ELF-1 (cell line): Measurements from ENCODE around the gene BMP6.

Experiments used
- DNase-seq: peaks from one replicate; pipeline ENCODE4 v3.0.0-alpha.2; 2016; ENCODE audit warnings: low read depth, low spot score

The BMP6 gene

DNA sequence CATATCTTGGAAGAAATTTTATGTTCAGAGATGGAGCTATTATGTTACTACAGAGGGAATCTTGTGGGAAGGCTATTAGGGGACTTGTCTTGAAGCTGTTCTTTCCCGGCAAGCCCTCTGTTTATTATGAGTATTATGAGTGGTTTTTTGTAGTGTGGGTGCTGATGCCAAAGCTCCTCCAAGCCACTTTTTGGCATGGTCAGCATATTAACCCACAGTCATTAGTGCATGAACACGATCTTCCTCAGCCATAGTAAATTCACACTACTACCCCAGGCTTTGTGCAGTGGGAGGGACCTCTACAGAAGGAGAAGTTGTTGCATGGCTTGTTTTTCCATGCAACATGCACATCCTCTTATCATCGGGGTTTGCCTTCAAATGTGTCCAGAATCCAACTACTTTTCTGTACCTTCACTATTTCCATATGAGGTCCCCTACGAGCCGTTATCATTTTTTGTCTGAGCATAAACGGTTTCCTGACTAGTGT, 6.5 kb upstream of the BMP6 start:
- DNase-seq, result no peak

DNA sequence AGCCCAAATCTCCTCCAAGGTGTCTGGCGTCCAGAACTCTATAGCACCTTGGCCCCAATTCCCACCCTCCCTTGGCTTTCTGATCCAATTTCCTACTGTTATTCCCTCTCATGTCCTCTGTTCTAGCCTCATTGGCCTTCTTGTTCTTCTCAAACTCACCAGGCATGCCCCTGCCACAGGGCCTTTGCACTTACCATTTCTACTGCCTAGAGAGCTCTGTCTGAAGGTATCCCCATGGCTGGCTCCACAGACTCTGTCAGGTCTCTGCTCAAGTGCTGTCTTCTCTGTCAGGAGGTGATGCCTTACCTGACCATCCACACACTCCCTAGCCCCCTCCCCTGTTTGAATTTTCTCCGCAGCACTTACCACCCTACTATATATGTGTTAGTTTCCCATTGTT, 5.6 kb upstream of the BMP6 start:
- DNase-seq, result no peak

DNA sequence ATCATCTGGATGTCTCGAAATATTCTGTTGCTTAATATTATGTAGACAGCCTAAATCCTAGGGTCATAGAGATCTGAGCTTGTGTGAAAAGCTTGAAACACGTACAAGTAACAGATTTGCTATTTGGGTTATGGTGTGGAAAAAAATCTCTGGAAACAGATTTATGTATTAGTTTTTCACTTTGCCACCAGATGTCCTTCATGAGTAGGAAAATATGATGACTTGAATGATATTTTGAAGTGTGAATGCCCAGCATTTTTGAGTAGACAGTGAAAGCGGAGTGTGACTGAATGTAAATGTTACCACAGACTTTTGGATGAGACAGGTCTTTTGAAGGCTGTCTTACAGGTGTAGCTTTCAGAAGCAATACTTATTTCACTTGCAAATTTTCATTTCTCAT, 4.2 kb upstream of the BMP6 start:
- no peak for DNase-seq

DNA sequence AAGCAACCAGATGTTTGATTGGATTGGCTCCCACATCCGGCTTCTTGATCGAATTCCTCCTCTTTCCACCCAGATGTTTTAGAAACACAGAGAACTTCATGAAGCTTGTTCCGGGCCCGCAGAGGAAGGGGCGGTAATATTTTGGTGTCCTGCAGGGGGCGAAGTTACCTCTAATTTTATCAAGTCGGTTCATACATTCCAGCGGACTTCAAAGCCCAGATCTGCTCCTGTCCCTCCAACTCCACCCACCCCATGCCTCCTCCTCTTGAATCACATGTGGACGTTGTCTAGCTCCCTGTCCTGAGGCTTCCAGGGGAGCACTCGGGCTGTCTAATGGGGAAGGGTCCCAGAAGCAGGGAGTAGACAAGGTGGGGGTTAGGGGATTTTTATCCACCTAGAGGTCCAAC, 2.9 kb upstream of the BMP6 start:
- DNase-seq, result peak; percentile 92

DNA sequence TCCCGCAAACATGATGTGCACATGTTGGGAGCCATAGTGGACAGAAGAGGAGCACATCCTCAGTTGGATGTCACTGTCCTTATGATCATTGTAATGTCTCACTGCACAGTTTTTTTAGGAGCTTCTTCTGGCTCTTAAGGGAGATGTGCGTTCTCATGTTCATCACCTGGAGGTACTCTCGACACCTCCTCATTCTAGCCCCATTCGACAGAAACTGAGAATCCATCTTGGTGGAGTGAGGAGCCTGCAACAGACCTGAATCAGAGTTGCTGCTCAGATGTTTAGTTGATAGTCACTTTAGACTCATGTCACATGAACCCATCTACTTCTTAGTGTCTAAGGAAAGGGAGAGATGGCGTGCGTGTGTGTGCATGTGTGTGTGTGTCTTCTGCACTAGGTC, 2.3 kb upstream of the BMP6 start:
- DNase-seq, result no peak

DNA sequence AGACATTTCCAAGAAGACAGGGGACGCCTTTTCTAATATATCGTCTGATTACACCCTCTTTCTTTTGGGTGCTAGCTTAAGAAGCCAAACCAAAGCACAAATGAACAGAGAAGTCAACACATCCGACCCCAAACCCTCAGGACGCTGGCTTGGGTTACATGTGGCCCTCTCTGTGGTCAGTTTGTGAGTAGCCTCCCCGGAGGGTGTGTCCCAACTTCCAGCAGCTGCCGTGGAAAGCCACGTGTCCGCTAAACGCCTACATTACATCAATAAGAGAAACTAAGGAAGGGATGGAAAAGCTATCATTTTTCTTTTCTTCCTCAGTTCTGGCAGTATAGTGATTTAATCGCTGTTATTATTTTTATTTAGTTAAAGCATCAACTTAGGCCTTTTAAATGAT, 487 bp upstream of the BMP6 start:
- no peak for DNase-seq

DNA sequence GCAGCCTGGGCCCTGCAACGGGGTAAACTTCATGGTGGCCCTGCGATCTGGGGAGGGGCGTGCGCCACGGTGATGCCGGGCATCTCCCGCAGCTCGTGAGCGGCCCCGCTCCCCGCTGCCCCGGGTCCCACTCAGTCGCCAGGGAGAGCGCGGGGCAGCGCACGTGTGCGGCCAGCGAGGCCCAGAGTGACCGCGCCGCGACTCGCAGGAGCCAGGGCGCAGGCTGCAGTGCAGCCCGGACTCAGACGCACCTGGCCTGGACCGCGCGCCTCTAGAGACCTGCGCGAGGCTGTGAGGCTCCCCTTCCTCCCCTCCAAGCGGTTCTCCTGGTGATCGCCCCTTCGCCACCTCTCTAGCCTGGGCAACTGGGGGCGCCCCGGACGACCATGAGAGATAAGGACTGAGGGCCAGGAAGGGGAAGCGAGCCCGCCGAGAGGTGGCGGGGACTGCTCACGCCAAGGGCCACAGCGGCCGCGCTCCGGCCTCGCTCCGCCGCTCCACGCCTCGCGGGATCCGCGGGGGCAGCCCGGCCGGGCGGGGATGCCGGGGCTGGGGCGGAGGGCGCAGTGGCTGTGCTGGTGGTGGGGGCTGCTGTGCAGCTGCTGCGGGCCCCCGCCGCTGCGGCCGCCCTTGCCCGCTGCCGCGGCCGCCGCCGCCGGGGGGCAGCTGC, 652 bp downstream of the BMP6 start:
- peak; percentile 50 for DNase-seq

DNA sequence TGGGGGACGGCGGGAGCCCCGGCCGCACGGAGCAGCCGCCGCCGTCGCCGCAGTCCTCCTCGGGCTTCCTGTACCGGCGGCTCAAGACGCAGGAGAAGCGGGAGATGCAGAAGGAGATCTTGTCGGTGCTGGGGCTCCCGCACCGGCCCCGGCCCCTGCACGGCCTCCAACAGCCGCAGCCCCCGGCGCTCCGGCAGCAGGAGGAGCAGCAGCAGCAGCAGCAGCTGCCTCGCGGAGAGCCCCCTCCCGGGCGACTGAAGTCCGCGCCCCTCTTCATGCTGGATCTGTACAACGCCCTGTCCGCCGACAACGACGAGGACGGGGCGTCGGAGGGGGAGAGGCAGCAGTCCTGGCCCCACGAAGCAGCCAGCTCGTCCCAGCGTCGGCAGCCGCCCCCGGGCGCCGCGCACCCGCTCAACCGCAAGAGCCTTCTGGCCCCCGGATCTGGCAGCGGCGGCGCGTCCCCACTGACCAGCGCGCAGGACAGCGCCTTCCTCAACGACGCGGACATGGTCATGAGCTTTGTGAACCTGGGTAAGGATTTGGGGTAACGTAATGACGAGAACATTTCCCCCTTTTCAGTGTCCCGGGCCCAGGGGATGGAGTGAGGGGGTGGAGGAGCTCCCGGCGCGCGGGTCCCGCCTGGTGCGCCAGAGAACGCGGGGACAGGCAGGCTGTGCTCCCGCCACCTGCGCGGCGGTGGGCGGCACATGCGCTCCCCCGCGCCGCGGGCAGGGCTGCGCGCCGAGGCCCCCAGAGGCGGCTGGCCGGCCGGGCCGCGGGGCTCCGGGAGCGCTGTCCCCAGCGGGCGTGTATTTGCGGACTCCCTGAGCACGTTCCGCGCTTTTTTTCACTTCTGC, 1.4 kb downstream of the BMP6 start:
- peak; percentile 63 for DNase-seq

DNA sequence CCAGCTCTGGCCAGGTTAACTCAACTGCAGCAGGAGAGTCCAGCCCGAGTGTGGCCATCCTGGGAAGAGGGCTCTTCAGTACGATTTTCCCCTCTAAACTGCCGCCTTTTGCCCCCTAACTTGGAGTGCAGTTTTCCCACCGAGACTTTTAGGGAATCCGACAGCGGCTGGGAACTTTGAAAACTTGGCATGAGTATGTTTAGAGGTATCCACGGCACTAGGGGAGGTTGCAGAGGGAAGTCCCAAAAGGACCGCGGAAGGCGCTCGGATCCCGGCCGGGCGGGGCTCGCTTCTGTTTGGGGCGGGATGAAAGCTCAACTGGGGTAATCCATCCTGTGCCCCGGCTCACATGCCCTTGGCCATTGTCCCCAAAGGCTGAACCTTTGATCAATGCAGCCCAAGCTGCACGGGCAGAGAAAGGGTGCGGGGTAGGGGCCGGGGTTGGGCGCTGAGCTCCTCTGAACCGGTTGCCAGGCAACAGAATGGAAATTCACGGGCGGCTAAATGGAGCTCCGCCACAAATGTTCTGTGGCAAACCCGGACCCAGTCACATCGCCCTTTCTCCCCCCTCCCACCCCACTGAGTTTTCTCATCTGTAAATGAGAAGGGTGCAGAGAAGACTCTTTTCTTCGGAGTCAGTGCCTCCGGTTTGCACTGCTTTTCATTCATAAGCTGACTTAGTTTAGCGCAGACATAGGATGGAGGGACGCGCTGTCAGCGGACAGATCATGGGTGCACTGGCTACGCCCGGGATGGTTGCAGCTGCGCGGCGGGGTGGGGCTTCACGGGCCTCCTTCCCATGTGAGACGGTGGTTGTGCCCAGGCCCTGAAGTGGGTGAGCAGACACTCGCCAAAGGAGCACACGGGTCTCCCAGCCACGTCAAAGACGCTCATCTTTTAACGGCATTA, 2.3 kb downstream of the BMP6 start:
- DNase-seq, result peak; percentile 55

DNA sequence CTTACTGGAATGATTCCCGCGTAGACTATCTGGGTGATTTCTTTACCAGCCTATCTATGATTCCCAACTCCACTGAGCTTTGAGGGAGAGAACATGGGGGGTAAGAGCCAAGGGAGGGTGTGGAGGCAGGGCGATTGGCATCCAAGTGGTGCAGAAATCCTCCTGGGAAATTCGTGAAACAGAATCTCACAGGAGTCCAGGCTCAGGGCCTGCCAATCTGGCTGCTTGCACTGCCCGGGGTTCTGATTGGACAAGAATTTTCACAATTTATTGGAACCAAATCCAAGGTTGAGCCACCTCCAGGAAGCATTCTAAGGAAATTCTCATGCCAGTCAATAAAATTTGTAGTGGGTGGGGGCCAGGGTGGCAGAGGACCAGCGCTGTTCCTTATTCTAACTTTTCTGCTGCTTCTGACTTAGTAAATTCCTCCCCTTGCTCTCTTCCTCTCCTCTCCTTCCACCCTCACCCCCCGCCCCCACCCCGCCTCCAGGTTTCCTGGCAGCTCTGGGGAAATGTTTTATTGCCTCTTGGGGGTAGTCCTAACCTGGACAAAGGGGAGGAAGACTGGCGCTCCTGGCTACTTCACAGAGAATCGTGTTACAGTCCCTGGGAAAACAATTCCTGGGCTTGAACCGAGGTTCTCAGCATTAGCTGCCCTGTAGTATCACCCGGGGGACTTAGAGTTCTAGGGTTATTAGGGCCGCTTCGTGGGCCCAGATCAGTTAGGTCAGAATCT, 3.1 kb downstream of the BMP6 start:
- peak; percentile 43 for DNase-seq

DNA sequence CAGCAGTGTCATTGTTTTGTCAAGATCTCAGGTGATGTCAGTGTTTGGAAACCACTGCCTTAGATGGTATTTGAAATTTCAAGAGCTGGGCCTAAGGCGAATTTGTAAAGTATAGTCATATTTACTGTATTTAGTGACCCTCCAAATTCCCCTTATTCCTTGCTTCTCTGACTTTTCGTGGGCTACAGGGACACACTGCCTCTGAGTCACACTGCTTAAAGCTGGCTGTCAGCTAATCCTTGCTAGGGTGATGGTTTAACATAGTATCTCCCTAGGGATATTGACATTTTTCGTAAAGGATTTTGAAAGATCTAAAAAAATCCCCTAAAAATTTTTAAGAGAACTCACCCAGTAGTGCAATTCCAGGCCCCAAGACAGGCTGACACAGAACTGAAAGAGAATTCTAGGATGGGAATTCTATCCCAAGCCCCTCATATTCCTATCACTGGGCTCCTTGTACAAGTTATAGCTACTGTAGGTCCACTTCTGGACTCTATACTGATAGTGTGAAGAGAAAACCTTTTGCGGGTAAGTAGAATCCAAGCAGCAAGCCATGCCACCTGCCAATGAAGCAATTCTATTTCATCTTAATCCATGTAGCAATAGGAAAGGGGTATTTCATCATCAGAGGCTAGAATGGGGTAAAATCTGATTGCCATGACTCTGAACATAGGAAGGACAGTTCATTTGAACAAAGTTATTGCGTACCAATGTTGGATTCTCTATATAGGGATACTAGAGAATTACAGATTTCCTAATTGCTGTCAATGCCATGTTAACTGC, 4.3 kb downstream of the BMP6 start:
- no peak for DNase-seq

DNA sequence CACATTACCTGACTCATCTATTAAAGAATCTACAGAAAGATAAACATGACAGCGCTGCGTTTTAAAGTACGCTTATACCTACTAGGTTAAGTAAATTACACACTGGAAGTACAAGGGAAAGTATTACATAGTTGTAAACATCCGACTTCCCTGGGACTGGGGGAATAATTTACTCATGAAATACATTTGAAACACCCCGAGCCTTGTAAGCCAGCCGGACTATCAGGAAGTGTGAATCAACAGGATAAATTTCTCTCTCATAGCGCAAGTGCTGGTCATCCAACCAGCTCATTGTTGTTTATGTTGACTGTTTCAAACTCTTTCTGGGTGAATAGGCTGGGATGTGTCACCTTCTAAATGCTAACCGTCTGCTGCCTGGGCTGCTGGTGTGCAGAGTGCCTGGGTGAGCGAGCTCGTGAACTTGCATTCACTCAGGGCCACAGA, 4.9 kb downstream of the BMP6 start:
- DNase-seq, result peak; percentile 9

DNA sequence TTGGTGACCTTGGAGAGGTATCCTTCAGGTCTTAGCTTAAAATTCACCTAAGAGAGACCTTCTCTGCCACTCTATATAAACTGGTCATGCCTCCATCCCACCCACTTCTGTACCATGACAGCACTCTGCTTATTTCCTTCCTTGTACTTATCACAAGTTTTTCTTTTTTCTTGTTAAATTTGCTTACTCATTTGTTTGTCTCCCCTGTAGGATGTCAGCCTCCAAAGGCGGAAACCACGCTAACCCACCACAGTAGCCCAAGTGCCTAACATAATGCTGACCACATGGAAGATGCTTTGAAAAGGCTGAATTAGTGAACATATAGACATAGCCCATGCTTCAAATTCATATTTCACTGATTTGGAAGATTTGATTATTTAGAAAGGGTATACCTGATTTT, 5.4 kb downstream of the BMP6 start:
- DNase-seq, result no peak

DNA sequence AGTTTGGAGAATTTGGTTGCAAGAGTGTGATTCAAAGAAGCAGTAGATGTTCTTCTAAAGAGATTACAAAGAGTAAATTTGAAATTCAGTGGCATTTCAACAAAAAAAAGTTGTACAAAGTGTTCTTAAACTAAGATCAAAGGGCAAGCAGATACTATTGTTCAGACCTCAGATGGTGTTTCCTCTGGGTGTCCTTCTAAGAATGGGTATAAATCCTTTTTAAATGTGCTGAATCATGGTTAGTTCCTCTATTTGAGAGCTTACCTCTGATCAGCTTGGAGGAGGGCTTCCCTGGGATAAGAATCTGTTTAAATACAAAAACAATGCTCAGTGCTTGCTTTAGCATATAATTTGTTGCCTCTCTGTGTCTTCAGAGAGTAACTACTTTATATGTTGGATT, 6.3 kb downstream of the BMP6 start:
- DNase-seq, result no peak

DNA sequence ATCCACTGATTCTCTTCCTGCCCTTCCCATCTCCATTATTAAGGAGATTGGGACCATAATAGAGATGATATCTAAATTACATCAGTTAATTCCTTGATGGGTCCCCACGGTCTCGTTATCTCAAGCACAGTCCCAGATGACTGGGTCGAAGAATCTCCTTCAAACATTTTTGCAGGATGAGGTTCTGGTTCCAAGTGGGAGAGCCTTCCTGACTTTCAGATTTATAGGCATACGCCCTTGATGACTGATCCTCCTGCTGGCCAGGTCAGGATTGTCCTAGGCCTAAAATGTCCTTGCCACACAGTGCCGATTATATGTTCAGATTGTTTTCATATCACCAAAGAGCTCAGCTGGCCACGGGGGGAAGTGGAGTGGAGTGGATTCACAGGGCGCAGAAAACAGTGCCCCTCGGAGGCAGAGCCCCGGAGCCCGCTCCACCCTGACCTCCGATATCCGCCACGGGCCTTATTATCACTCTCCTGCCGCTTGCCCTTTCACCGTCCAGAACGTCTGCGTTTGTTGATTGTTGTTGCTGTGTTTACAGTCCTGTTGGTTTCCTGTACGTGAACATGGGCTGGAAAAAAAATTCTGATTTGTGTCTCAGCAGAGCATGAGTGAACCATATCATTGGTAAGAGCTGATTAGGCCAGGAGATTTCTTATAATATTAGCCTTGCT, 8.9 kb downstream of the BMP6 start:
- no peak for DNase-seq

DNA sequence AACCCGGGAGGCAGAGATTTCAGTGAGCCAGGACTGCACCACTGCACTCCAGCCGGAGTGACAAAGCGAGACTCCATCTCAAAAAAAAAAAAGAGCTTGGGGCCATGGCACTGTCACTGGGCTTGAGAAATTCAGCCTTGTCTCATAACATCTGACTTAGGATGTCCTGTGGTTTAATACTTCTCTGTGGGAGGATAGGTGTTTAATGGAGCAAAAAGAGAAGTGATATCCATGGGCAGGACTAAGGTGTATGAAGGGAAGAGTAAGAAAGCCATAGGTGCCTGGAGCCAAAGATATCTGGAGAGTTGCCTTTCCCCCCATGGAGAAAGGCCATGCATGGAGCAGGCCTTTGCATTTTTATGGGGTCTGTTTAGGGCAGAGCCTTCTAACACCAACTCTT, 11.2 kb downstream of the BMP6 start:
- no peak for DNase-seq

DNA sequence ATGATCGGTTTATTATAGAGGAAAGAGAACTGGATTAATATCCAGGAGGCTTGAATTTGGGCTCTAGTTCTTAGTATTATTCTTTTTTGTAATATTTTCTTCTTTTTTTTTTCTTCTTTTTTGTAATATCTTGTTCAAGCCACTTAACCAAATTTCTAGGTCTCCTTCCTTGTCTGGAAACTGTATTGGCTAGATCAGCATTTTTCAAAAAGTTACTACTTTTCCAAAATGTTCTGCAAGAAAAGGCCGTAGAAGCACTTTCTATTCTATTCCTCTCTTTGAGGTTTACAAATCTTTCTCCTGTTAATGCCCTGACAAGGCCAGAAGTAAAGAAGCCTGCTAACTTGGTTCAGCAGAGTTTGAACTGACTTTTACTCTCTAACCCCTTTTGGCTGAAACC, 12.0 kb downstream of the BMP6 start:
- no peak for DNase-seq

DNA sequence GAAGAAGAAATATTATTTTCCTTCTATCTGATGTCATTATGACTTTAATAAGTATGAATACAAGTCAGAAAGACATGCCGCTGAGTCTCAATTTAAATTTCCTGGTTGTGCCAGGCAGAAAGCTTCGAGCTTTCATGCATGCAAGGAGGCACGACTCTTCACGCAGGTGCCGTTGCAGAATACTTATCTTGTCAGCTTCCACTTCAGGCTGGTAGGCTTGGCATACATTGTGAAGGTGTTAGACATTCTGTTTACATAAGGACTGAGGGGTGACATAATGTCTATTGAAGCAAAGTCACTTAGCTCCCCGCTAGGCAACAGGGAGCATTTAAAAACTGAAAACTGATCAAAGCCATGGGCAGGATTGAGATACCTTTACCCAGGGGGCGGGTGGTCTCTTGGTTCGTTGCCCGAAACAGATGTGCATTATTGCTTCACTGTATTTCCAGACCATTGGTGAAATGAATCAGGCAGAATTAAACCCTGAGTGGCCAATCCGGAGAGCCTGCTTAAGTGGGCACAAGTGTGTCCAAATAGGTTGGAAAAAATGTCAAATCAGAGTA, 16.4 kb downstream of the BMP6 start:
- no peak for DNase-seq

DNA sequence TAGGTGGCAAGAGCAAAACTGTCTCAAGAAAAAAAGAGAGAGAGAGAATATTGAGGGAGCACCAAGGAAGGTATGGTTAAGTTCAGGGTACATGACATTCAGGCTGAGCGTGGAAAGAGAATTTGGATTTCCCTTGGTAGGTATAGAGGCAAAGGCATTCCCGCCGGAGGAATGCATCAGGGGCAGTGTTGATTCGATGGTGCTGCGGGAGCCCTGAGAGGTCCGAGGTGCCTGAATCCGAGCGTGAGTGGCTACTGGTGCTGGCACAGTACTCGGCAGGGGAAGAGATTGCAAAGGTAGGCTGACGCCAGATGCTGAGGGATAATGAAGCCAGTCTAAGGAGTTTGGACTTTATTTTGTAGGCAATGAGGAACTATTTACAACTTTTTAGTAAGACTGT, 20.0 kb downstream of the BMP6 start:
- no peak for DNase-seq

DNA sequence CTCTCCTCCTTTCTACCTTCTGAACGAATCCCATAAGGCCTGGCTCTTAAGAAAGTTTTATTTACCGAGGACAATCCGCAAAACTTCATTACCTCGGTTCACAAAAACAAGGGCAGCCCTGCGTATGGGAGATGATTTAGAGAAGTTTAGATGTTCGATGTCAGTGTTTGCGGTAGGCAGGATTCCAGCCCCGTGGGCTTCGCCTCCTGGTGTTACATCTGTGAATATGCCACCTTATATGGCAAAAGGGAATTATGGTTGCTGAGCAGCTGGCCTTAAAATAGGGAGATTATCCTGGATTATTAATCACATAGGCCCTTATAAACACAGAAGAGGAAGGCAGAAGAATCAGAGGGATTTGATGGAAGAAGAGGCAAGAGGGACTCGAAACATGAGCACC, 21.1 kb downstream of the BMP6 start:
- DNase-seq, result no peak
